ENCODE data around the gene MAGI1.

Gene MAGI1

GRCh38 chr3:65493938-65494337 lies 544.8 kb downstream of the MAGI1 start:
- DNase-seq: no peak

- no peak for DNase-seq
Measured at GRCh38 chr3:65493371-65493882, 545.3 kb downstream of the MAGI1 start.

GRCh38 chr3:65492249-65492648 lies 546.5 kb downstream of the MAGI1 start:
- no peak for DNase-seq

GRCh38 chr3:65490114-65490513 lies 548.6 kb downstream of the MAGI1 start:
- no peak for DNase-seq

GRCh38 chr3:65489253-65489652 lies 549.5 kb downstream of the MAGI1 start:
- no peak for DNase-seq

- DNase-seq: no peak
Measured at GRCh38 chr3:65485826-65486469, 552.8 kb downstream of the MAGI1 start.

GRCh38 chr3:65484964-65485363 lies 553.8 kb downstream of the MAGI1 start:
- no peak for DNase-seq

GRCh38 chr3:65483480-65483879 lies 555.2 kb downstream of the MAGI1 start:
- no peak for DNase-seq

GRCh38 chr3:65483011-65483410 lies 555.7 kb downstream of the MAGI1 start:
- DNase-seq: no peak

GRCh38 chr3:65481085-65481484 lies 557.6 kb downstream of the MAGI1 start:
- DNase-seq: no peak

GRCh38 chr3:65479990-65480389 lies 558.7 kb downstream of the MAGI1 start:
- no peak for DNase-seq

GRCh38 chr3:65478551-65479500 lies 559.9 kb downstream of the MAGI1 start:
- no peak for DNase-seq

- no peak for DNase-seq
Measured at GRCh38 chr3:65473736-65474135, 565.0 kb downstream of the MAGI1 start.

GRCh38 chr3:65472501-65472900 lies 566.2 kb downstream of the MAGI1 start:
- no peak for DNase-seq

- no peak for DNase-seq
Measured at GRCh38 chr3:65466300-65466988, 572.3 kb downstream of the MAGI1 start.

- no peak for DNase-seq
Measured at GRCh38 chr3:65449841-65450428, 588.8 kb downstream of the MAGI1 start.

GRCh38 chr3:65448120-65448519 lies 590.6 kb downstream of the MAGI1 start:
- no peak for DNase-seq

GRCh38 chr3:65445573-65446169 lies 593.0 kb downstream of the MAGI1 start:
- no peak for DNase-seq

- no peak for DNase-seq
Measured at GRCh38 chr3:65444447-65444815, 594.3 kb downstream of the MAGI1 start.

- DNase-seq: no peak
Measured at GRCh38 chr3:65443739-65444446, 594.8 kb downstream of the MAGI1 start.

- DNase-seq: peak; percentile 33
Measured at GRCh38 chr3:65439641-65440284, 599.0 kb downstream of the MAGI1 start.
